Ovary (tissue), 9 donors: Measurements from ENCODE around the gene LRTM2. TPM values are rescaled to one million over a fixed set of nuclear protein-coding genes. Genes with fewer than 3 reads are reported as not detected.

Source experiments
- DNase-seq, 5 donors: peaks; one replicate each; pipeline ENCODE4 v3.0.0-alpha.2; 2019 to 2020
- H3K27ac ChIP-seq, 2 donors: fragments of 200-600 bp; one replicate each; pipeline versions ENCODE4 v1.5.1 to v1.8.0; 2019 to 2022
- H3K27me3 ChIP-seq: fragments of 200-600 bp; one replicate; pipeline ENCODE4 v1.8.0; 2022
- H3K36me3 ChIP-seq: fragments of 200-600 bp; sonication (generic); one replicate; pipeline ENCODE4 v1.5.1; 2019
- H3K4me1 ChIP-seq: one replicate; pipeline ENCODE4 v1.8.1; 2013; ENCODE audit warnings: mild to moderate bottlenecking, moderate library complexity; ENCODE audit not compliant: insufficient read depth
- H3K4me3 ChIP-seq: fragments of 200-600 bp; sonication (generic); one replicate; pipeline ENCODE4 v1.5.1; 2017
- H3K9me3 ChIP-seq, 2 donors: fragments of 200-600 bp in 1 of 2; sonication (generic) in 1 of 2; one replicate each; pipeline versions ENCODE4 v1.5.1 to v1.8.1; 2013 to 2019; ENCODE audit warnings: mild to moderate bottlenecking in 1 of 2, moderate library complexity in 1 of 2
- CTCF ChIP-seq, 3 donors: fragments of 450-650 bp in 2 of 3; fragments of 200-600 bp in 1 of 3; IDR thresholded peaks; one replicate each; pipeline versions ENCODE4 v1.5.1 to v1.8.0; 2016 to 2022; ENCODE audit warnings: antibody characterized with exemption in 3 of 3, mild to moderate bottlenecking in 1 of 3
- EP300 ChIP-seq: sonication (generic); formaldehyde crosslinking; IDR thresholded peaks from one replicate; pipeline ENCODE4 v1.6.1; 2017; ENCODE audit warnings: antibody characterized with exemption
- POLR2A ChIP-seq: fragments of 450-650 bp; IDR thresholded peaks from one replicate; pipeline ENCODE4 v1.6.1; 2017; ENCODE audit warnings: antibody characterized with exemption, mild to moderate bottlenecking, moderate library complexity
- WGBS, 3 donors: extraction: QIAGEN DNeasy Blood & Tissue Kit in 1 of 3; methylation state at CpG; one replicate each; pipeline versions ENCODE4 v1.1.5 to v1.1.7; 2013 to 2017; 5-methylcytosine and 5-hydroxymethylcytosine counted together
- intact Hi-C, 4 donors: fragments of 100-400 bp; cut with DNase I; formaldehyde crosslinking; loops; one replicate each; pipeline versions ENCODE4 v1.11.0 to v1.15.1; 2022 to 2023
- polyA plus RNA-seq, 2 donors: library from polyadenylated mRNA; stranded (reverse); fragments of 200-250 nt in 1 of 2; fragments of 350-450 nt in 1 of 2; fragmentation: Illumina TruSeq in 1 of 2; extraction: RNeasy Lipid Tissue Mini Kit (QIAGEN cat#74804) in 1 of 2; gene quantifications; one replicate each; pipeline ENCODE4 v1.2.3, GENCODE V29; 2013 to 2014
- total RNA-seq, 7 donors: library from RNA; depleted of rRNA in 2 of 7; stranded (reverse); fragments of >200 nt in 2 of 7; fragmentation: NEBNext Ultra II Directional in 3 of 7; extraction: Animal tissue kit (Norgen Biotek cat#: 25700) in 3 of 7; gene quantifications; one replicate each; pipeline versions ENCODE4 v1.1.0 to v1.2.4, GENCODE V29; 2016 to 2023
- donor health status: DM: no; HTN: no; CAD: no; lungs with moderate emphysema.
- donor health status: DM: no; HTN: no; CAD: no.
- donor health status: Bipolar disorder and iron deficiency.
- donor health status: DM: yes; HTN: yes; CAD: no.
- donor health status: DM: no; HTN: no; CAD: no.
- donor health status: DM: yes; HTN: yes; CAD: no.

The LRTM2 gene
- total and polyA plus RNA-seq, 9 donors: not detected

- no peak overlapping the region for H3K27ac ChIP-seq
- intact Hi-C loops: no loop called here
- TF ChIP-seq POLR2A: no peak
- no peak for TF ChIP-seq EP300
- TF ChIP-seq CTCF (IDR thresholded peaks at IDR 0.05): no peak
- no peak overlapping the region for H3K4me3 ChIP-seq
- no peaks in the 10 kb centered on the region for H3K4me1 ChIP-seq
- no peaks in the 10 kb centered on the region for H3K27me3 ChIP-seq
- no peaks in the 10 kb centered on the region for H3K9me3 ChIP-seq
- H3K36me3 ChIP-seq: no peaks in the 10 kb centered on the region
- DNase-seq: no peak
- 90 to 93% (median 92%) methylated on average over 10 of the region's 10 CpGs for WGBS, 3 donors
Observed at GRCh38 chr12:1878214-1878613, 57.8 kb downstream of the LRTM2 start.

- no peaks in the 10 kb centered on the region for H3K9me3 ChIP-seq
- WGBS, 3 donors: 79 to 86% (median 80%) methylated on average over 5 of the region's 5 CpGs
- no peaks in the 10 kb centered on the region for H3K36me3 ChIP-seq
- TF ChIP-seq CTCF (IDR thresholded peaks at IDR 0.05): no peak
- intact Hi-C loops: no loop called here
- no peak overlapping the region for H3K27ac ChIP-seq
- H3K4me3 ChIP-seq: no peak overlapping the region
- H3K4me1 ChIP-seq: no peaks in the 10 kb centered on the region
- H3K27me3 ChIP-seq: no peaks in the 10 kb centered on the region
- DNase-seq: no peak
Observed at GRCh38 chr12:1878695-1879094, 58.3 kb downstream of the LRTM2 start.

- intact Hi-C loops: no loop called here
- WGBS, 3 donors: 88 to 94% (median 92%) methylated on average over 10 of the region's 10 CpGs
- no peaks in the 10 kb centered on the region for H3K4me1 ChIP-seq
- no peaks in the 10 kb centered on the region for H3K9me3 ChIP-seq
- no peaks in the 10 kb centered on the region for H3K27me3 ChIP-seq
- H3K36me3 ChIP-seq: no peaks in the 10 kb centered on the region
- H3K4me3 ChIP-seq: no peak overlapping the region
- TF ChIP-seq CTCF (IDR thresholded peaks at IDR 0.05) (no peak), POLR2A (no peak), EP300 (no peak)
- no peak for DNase-seq
- H3K27ac ChIP-seq: no peak overlapping the region
Observed at GRCh38 chr12:1879633-1880032, 59.3 kb downstream of the LRTM2 start.

- intact Hi-C loops: no loop called here
- 80 to 86% (median 82%) methylated on average over 17 to 18 of the region's 18 CpGs for WGBS, 3 donors
- no peak for TF ChIP-seq CTCF (IDR thresholded peaks at IDR 0.05)
- TF ChIP-seq POLR2A: no peak
- no peak for TF ChIP-seq EP300
- Histone ChIP-seq H3K27me3 (no peaks in the 10 kb centered on the region), H3K4me3 (no peak overlapping the region), H3K27ac (no peak overlapping the region), H3K9me3 (no peaks in the 10 kb centered on the region), H3K4me1 (no peaks in the 10 kb centered on the region), H3K36me3 (no peaks in the 10 kb centered on the region)
- DNase-seq: no peak
Observed at GRCh38 chr12:1880153-1880845, 59.9 kb downstream of the LRTM2 start.
